RWPE1 (cell line): ENCODE results near the gene PALM2AKAP2.

Source experiments
- CTCF ChIA-PET: fragments of 350-600 bp; sonication (Branson Sonifier 250); formaldehyde crosslinking; extraction: SDS; loops from one replicate; lab custom pipeline; 2021; lab: Yijun Ruan, JAX
- POLR2A ChIA-PET: fragments of 400-600 bp; formaldehyde crosslinking; extraction: SDS; loops from one replicate; lab custom pipeline; 2020; ENCODE audit warnings: antibody characterized with exemption; ENCODE audit not compliant: low non-redundant PET; lab: Yijun Ruan, JAX
- DNase-seq: peaks from one replicate; pipeline ENCODE4 v3.0.0; 2012; ENCODE audit warnings: low spot score
- H3K27ac ChIP-seq: fragments of 450-650 bp; 2 replicates; pipeline ENCODE4 v1.5.1; 2017
- TF ChIP-seq, protein P1 (sequence below): fragments of 450-650 bp; conservative IDR thresholded peaks from 2 replicates; pipeline ENCODE4 v1.5.1; 2017; ENCODE audit warnings: low read depth, mild to moderate bottlenecking

The PALM2AKAP2 gene

DNA sequence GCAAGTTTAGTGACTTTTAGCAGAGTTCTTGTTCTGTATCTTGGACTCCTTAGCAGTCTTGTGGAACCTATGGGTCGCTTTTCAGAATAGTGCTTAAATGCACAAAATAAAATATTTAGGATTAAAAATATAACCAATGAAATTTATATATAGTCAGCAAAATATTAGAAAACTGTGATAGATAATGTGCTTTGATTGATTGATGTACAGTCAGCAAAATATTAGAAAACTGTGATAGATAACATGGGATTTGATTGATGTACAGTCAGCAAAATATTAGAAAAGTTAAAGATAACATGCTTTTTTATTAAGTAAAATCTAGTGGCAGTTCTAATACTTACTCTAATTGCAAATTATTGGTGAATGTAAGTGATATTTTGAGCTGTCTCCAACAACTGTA lies 16.1 kb downstream of the PALM2AKAP2 start:
- ChIA-PET CTCF (no interaction called here), POLR2A (no interaction called here)
- no peak overlapping the region for H3K27ac ChIP-seq
- no peak for DNase-seq
- TF ChIP-seq, protein P1, sequence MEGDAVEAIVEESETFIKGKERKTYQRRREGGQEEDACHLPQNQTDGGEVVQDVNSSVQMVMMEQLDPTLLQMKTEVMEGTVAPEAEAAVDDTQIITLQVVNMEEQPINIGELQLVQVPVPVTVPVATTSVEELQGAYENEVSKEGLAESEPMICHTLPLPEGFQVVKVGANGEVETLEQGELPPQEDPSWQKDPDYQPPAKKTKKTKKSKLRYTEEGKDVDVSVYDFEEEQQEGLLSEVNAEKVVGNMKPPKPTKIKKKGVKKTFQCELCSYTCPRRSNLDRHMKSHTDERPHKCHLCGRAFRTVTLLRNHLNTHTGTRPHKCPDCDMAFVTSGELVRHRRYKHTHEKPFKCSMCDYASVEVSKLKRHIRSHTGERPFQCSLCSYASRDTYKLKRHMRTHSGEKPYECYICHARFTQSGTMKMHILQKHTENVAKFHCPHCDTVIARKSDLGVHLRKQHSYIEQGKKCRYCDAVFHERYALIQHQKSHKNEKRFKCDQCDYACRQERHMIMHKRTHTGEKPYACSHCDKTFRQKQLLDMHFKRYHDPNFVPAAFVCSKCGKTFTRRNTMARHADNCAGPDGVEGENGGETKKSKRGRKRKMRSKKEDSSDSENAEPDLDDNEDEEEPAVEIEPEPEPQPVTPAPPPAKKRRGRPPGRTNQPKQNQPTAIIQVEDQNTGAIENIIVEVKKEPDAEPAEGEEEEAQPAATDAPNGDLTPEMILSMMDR = no peak

DNA sequence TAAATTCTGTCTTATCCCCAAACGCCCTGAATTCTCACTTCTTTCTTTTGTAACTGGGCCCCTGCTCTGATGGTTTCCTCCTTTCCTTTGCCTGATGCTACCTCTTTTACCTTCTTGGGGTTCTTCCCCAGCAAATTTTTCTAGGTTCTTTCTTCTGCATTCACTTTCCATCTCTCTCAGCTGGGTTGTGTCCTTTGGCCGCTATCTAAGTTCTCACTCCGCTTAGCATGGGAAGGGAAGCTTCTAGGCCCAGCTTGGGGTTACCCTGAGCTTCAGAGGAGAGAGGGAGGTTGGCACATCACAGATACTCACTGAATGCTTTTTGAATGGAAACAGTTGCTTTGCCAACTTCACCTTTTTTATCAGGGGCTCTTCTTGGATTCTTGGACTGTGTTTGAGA lies 17.0 kb downstream of the PALM2AKAP2 start:
- POLR2A ChIA-PET = no interaction called here
- no peak overlapping the region for H3K27ac ChIP-seq
- TF ChIP-seq, protein P1 = no peak
- no peak for DNase-seq
- CTCF ChIA-PET = no interaction called here

DNA sequence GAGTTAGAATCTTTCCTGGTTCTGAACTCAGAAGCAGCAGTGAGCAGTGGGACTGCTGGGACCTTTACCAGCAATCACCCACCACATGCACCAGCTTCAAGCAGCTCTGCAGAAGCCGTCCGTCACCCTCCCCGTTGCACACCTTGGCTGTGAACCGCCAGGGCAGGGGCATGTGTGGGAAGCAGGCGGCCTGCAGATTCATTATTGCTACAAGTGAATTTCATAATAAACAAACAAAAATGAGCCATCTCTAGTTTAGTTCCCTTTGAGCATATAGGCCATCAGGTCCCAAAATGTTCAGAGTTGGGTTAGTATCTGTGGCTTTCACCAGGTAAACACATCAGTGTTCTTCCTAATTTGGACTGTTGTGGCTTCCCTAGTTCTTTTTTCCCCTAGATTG lies 17.5 kb downstream of the PALM2AKAP2 start:
- H3K27ac ChIP-seq = no peak overlapping the region
- no peak for DNase-seq
- ChIA-PET CTCF (no interaction called here), POLR2A (no interaction called here)
- TF ChIP-seq, protein P1 = no peak

DNA sequence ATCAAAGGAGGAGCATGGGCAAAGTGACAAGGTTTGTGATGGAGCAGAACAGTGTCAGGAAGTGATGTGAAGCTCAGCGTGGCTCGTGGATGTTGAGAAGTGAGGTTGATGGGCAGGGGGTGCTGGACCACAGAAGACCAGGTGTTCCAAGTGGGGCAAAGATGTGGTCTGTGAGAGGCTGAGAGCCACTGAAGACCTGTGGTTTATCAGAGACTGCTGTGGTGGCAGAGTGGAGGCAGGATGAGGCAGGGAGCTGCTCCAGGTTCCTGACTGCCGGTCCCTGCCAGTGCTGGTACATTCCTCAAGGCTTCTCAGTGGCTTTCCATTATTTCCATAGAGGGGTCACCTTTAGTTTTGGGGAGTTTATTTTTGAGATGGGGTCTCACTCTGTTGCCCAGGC lies 19.1 kb downstream of the PALM2AKAP2 start:
- TF ChIP-seq, protein P1 = no peak
- no peak for DNase-seq
- no peak overlapping the region for H3K27ac ChIP-seq
- ChIA-PET POLR2A (no interaction called here), CTCF (interaction anchor here (0.7 kb wide), 1 partner anchor 88 kb away, joined by 3 read pairs; no protein-coding TSS in a partner anchor)

DNA sequence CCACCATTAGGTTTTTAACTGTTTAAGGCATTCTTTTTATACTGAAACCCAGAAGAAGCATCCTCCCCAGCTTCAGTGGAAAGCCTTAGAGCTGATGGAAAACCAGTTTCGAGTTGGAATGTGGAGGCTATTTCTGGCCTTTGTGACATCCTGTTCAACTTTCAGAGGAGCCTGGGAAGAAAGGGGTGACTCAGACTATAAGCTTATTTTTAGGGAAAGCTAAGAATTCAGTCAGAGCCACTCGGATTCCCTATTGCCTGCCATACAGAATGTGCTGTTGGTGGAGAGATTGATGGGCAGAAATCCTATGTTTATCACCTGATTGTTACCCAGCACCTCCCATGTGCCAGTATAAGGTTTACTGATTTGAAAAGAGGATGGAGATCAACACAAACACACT lies 19.8 kb downstream of the PALM2AKAP2 start:
- ChIA-PET POLR2A (no interaction called here), CTCF (interaction anchor here (0.6 to 1.3 kb wide), 2 partner anchors 103 to 244 kb away, joined by 3 to 5 read pairs; no protein-coding TSS in a partner anchor)
- TF ChIP-seq, protein P1 = no peak
- no peak overlapping the region for H3K27ac ChIP-seq
- peak; percentile 49 for DNase-seq

DNA sequence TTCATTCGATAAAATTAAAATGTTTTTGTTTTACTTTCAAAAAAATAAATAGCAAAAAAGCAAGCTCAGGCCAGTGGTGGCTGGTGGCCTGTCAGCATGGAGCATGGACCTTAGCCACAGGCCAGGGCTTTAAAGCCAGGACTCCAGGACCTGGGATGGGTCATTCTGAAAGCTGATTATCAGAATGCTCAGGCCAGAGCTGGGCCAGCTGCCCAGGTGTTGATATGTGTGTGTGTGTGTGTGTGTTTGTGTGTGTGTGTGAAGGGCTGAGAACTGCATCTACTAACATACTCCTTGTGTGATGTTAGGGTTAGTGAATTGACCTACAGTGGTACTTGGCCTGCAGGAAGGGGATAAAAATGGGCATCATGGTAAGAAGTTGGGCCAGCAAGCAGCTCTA lies 21.5 kb downstream of the PALM2AKAP2 start:
- CTCF ChIA-PET = interaction anchor here (1.3 kb wide), 1 partner anchor 102 kb away, joined by 5 read pairs; no protein-coding TSS in a partner anchor
- POLR2A ChIA-PET = no interaction called here
- TF ChIP-seq, protein P1 = no peak
- DNase-seq = no peak
- no peak overlapping the region for H3K27ac ChIP-seq
